GM12892 (cell line): ENCODE measurements around the gene GALNT10.
A peak's percentile ranks its signal among the peaks of the same experiment; 100 is the strongest.

ENCODE experiments used
- DNase-seq: peaks from one replicate; pipeline ENCODE4 v3.0.0; 2011; ENCODE audit not compliant: insufficient read length
- FAIRE-seq: peaks from 2 replicates; lab custom pipeline; 2011; peaks lifted over from hg19 to GRCh38; lab: Jason Lieb, UNC
- POLR2A ChIP-seq: IDR thresholded peaks from 2 replicates; pipeline ENCODE4 v1.6.1; 2011; ENCODE audit warnings: low read depth, low read length, control low read depth
- POLR2AphosphoS5 ChIP-seq: IDR thresholded peaks from 2 replicates; pipeline ENCODE4 v1.6.1; 2011; ENCODE audit warnings: low read depth, low read length, control low read depth
- TAF1 ChIP-seq: IDR thresholded peaks from 2 replicates; pipeline ENCODE4 v1.6.1; 2011; ENCODE audit warnings: low read depth, mild to moderate bottlenecking, control low read depth, low read length, borderline replicate concordance

Gene GALNT10

DNA sequence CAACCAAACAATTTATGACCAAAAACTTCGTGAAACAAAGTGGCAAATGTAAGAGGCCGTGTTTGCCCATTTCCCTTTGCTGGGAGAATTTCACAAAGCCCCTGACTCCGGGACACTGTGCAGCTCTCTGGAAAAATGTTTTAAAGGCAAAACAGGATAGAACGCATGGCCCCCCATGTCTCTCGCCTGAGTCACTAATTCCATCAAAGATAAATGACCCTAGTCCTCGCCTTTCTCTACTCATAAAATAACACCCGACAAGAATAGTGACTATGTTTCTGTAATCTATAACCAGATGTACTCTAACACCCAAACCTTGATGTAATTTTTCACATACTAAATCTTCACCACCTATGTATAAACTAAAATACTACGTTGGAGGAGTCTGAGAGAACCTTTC is 199.6 kb downstream of the GALNT10 start:
- FAIRE-seq, result no peak
- TF ChIP-seq POLR2AphosphoS5, result no peak
- no peak for TF ChIP-seq TAF1
- no peak for TF ChIP-seq POLR2A

GRCh38 chr5:154390746-154391359 is 200.3 kb downstream of the GALNT10 start:
- no peak for TF ChIP-seq POLR2AphosphoS5
- no peak for DNase-seq
- no peak for FAIRE-seq

More for the DNA sequence above, 199.6 kb downstream of the GALNT10 start:
- DNase-seq, result no peak

GRCh38 chr5:154391788-154392187 is 201.3 kb downstream of the GALNT10 start:
- no peak for DNase-seq
- FAIRE-seq, result no peak
- no peak for TF ChIP-seq POLR2AphosphoS5
- no peak for TF ChIP-seq POLR2A
- no peak for TF ChIP-seq TAF1

- DNase-seq, result no peak
- TF ChIP-seq POLR2AphosphoS5 (no peak), POLR2A (no peak), TAF1 (no peak)
- FAIRE-seq, result no peak
These were observed 203.3 kb downstream of the GALNT10 start for GRCh38 chr5:154393850-154394249.

GRCh38 chr5:154394307-154394706 is 203.8 kb downstream of the GALNT10 start:
- FAIRE-seq, result no peak

GRCh38 chr5:154395407-154396106 is 205.0 kb downstream of the GALNT10 start:
- FAIRE-seq (no peak), DNase-seq (peak; percentile 32)
- TF ChIP-seq TAF1 (no peak), POLR2AphosphoS5 (no peak), POLR2A (no peak)

More at GRCh38 chr5:154394307-154394706, 203.8 kb downstream of the GALNT10 start:
- DNase-seq, result no peak
- TF ChIP-seq TAF1, result no peak
- TF ChIP-seq POLR2AphosphoS5, result no peak

DNA sequence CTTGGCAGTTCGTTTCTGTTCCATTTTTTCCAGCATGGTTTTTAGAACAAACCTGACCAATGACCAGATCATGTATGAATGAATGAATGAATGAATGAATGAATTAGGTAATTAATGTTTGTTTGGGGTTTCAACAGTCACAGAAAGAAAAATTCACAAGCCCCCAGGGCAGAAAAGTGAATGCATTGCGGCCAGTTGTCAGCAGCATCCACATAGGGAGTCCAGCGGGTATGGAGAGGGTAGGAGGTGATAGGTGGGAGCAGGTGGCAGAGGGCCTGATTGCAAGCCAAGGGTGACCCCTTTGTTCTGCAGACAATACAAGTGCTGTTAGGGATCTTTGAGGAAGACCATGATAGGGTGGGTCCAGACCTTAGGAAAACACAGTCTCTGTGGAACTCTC is 205.6 kb downstream of the GALNT10 start:
- DNase-seq (no peak), FAIRE-seq (no peak)
- TF ChIP-seq POLR2A (no peak), POLR2AphosphoS5 (no peak), TAF1 (no peak)

DNA sequence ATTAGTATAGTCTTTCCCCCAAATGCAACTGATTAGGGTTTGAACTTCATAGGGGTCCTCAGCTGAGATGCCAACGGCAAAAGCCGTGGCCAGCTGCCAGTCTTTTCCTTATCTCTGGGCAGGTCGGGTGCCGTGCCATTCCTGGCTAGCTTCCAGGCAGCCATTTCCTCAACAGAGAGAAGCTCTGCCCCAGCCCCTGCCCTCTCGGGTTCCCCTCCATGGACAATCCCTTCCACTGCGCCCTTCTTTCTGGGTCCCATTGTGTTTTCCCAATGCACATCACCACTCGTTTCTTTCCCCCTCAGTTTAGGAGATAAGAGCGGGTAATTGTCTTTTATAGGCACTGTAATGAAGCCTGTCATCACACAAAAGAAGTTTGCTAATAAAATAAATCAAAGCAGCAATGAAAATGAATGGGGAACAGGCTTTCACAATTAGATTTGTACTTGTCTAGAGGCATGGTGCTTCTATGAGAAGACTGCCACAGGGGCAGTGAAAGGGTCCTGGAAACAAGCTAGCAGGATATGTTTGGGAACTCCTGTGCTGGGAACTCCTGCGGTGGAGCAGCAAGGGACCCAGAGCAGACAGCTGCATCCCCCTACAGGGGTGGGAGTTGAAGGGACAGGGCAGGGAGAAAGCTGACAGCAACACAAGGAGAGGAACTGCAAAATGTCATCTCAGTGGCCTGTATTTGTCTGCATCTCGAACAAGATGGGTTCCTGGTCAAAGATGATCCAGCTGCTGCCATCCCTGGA is 207.3 kb downstream of the GALNT10 start:
- no peak for DNase-seq
- FAIRE-seq, result no peak
- TF ChIP-seq POLR2A, result no peak
- no peak for TF ChIP-seq POLR2AphosphoS5
- no peak for TF ChIP-seq TAF1

- no peak for DNase-seq
- FAIRE-seq, result no peak
- TF ChIP-seq TAF1, result no peak
- TF ChIP-seq POLR2AphosphoS5, result no peak
- TF ChIP-seq POLR2A, result no peak
These were observed 210.1 kb downstream of the GALNT10 start for GRCh38 chr5:154400678-154401077.

GRCh38 chr5:154401355-154401754 is 210.8 kb downstream of the GALNT10 start:
- FAIRE-seq, result no peak
- TF ChIP-seq POLR2AphosphoS5 (no peak), TAF1 (no peak), POLR2A (no peak)
- no peak for DNase-seq

- DNase-seq (no peak), FAIRE-seq (no peak)
- TF ChIP-seq POLR2AphosphoS5 (no peak), TAF1 (no peak), POLR2A (no peak)
These were observed 211.4 kb downstream of the GALNT10 start for GRCh38 chr5:154401931-154402330.

DNA sequence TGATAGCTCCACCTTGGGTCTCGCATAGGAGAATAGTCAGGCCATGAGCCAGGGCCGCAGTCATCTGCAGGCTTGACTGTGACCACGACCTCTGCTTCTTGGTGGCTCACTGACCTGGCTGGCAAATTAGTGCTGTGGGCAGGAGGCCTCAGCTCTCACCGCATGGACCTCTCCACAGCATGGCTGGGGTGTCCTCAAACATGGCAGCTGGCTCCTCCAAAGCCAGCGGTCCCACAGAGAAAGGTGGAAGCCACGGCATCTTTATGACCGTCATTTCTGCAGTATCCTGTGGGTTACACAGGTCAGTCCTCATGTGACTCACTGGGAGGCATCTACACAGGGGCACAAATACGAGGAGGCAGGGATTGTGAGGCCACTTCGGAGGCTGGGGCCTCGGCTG is 212.1 kb downstream of the GALNT10 start:
- FAIRE-seq (no peak), DNase-seq (no peak)
- no peak for TF ChIP-seq TAF1
- no peak for TF ChIP-seq POLR2A
- no peak for TF ChIP-seq POLR2AphosphoS5

DNA sequence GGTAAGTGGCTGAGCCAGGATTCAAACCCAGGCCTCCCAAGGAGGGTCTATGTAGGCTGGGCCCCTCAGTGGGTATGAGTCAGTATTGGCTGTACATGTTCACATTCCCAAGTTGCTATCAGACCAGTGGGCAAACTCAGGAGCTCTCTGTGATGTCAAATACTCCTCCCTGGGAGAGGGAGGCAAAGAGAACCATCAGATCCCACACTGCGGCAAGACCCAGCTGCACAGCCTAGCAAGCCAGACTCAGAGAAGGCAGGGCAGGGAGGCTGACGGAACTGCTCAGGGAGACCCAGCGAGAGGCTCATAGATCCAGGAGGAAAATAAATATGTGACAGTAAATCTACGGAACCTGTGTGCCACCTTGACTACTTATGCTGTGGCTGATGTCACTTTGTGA is 212.7 kb downstream of the GALNT10 start:
- DNase-seq, result no peak
- no peak for FAIRE-seq
- no peak for TF ChIP-seq TAF1
- no peak for TF ChIP-seq POLR2A
- TF ChIP-seq POLR2AphosphoS5, result no peak
